ENCODE measurements around the gene CUZD1.

Gene CUZD1

GRCh38 chr10:122854648-122855047 is 9.0 kb upstream of the CUZD1 start:
- Histone ChIP-seq H3K4me3 (ENCODE audit: low read length in 2 of 2) (no peak overlapping the region), H3K9ac (ENCODE audit: low read length in 2 of 2) (no peak overlapping the region), H3K36me3 (ENCODE audit: control insufficient read depth in 2 of 2, insufficient read depth in 2 of 2, low read length in 2 of 2) (peaks cover 4 to 5% of the 10 kb centered on the region in 2 donors), H3K27me3 (ENCODE audit: control insufficient read depth in 1 of 2, insufficient read depth in 2 of 2, low read length in 2 of 2) (no peaks in the 10 kb centered on the region), H3K4me1 (ENCODE audit: control insufficient read depth, insufficient read depth, low read length) (no peaks in the 10 kb centered on the region), H3K9me3 (ENCODE audit: control insufficient read depth in 2 of 2, low read length in 2 of 2) (no peaks in the 10 kb centered on the region), H3K27ac (ENCODE audit: low read length) (no peak overlapping the region)

GRCh38 chr10:122853665-122854313 is 8.1 kb upstream of the CUZD1 start:
- Histone ChIP-seq H3K9me3 (ENCODE audit: control insufficient read depth in 2 of 2, low read length in 2 of 2) (no peaks in the 10 kb centered on the region), H3K27me3 (ENCODE audit: control insufficient read depth in 1 of 2, insufficient read depth in 2 of 2, low read length in 2 of 2) (no peaks in the 10 kb centered on the region), H3K4me3 (ENCODE audit: low read length in 2 of 2) (no peak overlapping the region), H3K27ac (ENCODE audit: low read length) (no peak overlapping the region), H3K9ac (ENCODE audit: low read length in 2 of 2) (no peak overlapping the region), H3K4me1 (ENCODE audit: control insufficient read depth, insufficient read depth, low read length) (no peaks in the 10 kb centered on the region), H3K36me3 (ENCODE audit: control insufficient read depth in 2 of 2, insufficient read depth in 2 of 2, low read length in 2 of 2) (peaks cover 4 to 5% of the 10 kb centered on the region in 2 donors)

- no peak overlapping the region for H3K27ac ChIP-seq (ENCODE audit: low read length)
- peaks cover 4 to 5% of the 10 kb centered on the region in 2 donors for H3K36me3 ChIP-seq (ENCODE audit: control insufficient read depth in 2 of 2, insufficient read depth in 2 of 2, low read length in 2 of 2)
- no peak overlapping the region for H3K4me3 ChIP-seq (ENCODE audit: low read length in 2 of 2)
- H3K27me3 ChIP-seq (ENCODE audit: control insufficient read depth in 1 of 2, insufficient read depth in 2 of 2, low read length in 2 of 2) = no peaks in the 10 kb centered on the region
- no peaks in the 10 kb centered on the region for H3K4me1 ChIP-seq (ENCODE audit: control insufficient read depth, insufficient read depth, low read length)
- no peaks in the 10 kb centered on the region for H3K9me3 ChIP-seq (ENCODE audit: control insufficient read depth in 2 of 2, low read length in 2 of 2)
- H3K9ac ChIP-seq (ENCODE audit: low read length in 2 of 2) = no peak overlapping the region
Observed at GRCh38 chr10:122852261-122852660, 6.6 kb upstream of the CUZD1 start.

GRCh38 chr10:122850705-122851640 is 5.3 kb upstream of the CUZD1 start:
- H3K27ac ChIP-seq (ENCODE audit: low read length) = no peak overlapping the region
- no peaks in the 10 kb centered on the region for H3K9me3 ChIP-seq (ENCODE audit: control insufficient read depth in 2 of 2, low read length in 2 of 2)
- H3K36me3 ChIP-seq (ENCODE audit: control insufficient read depth in 2 of 2, insufficient read depth in 2 of 2, low read length in 2 of 2) = peaks cover 4 to 5% of the 10 kb centered on the region in 2 donors
- H3K4me3 ChIP-seq (ENCODE audit: low read length in 2 of 2) = no peak overlapping the region
- no peak overlapping the region for H3K9ac ChIP-seq (ENCODE audit: low read length in 2 of 2)
- no peaks in the 10 kb centered on the region for H3K27me3 ChIP-seq (ENCODE audit: control insufficient read depth in 1 of 2, insufficient read depth in 2 of 2, low read length in 2 of 2)
- H3K4me1 ChIP-seq (ENCODE audit: control insufficient read depth, insufficient read depth, low read length) = no peaks in the 10 kb centered on the region

GRCh38 chr10:122849900-122850605 is 4.4 kb upstream of the CUZD1 start:
- Histone ChIP-seq H3K36me3 (ENCODE audit: control insufficient read depth in 2 of 2, insufficient read depth in 2 of 2, low read length in 2 of 2) (peaks cover 4 to 5% of the 10 kb centered on the region in 2 donors), H3K27me3 (ENCODE audit: control insufficient read depth in 1 of 2, insufficient read depth in 2 of 2, low read length in 2 of 2) (no peaks in the 10 kb centered on the region), H3K27ac (ENCODE audit: low read length) (no peak overlapping the region), H3K9me3 (ENCODE audit: control insufficient read depth in 2 of 2, low read length in 2 of 2) (no peaks in the 10 kb centered on the region), H3K4me3 (ENCODE audit: low read length in 2 of 2) (no peak overlapping the region), H3K4me1 (ENCODE audit: control insufficient read depth, insufficient read depth, low read length) (no peaks in the 10 kb centered on the region), H3K9ac (ENCODE audit: low read length in 2 of 2) (no peak overlapping the region)

GRCh38 chr10:122849090-122849489 is 3.4 kb upstream of the CUZD1 start:
- H3K9me3 ChIP-seq (ENCODE audit: control insufficient read depth in 2 of 2, low read length in 2 of 2) = no peaks in the 10 kb centered on the region
- H3K9ac ChIP-seq (ENCODE audit: low read length in 2 of 2) = no peak overlapping the region
- H3K36me3 ChIP-seq (ENCODE audit: control insufficient read depth in 2 of 2, insufficient read depth in 2 of 2, low read length in 2 of 2) = peaks cover 0 to 3% of the 10 kb centered on the region in 2 donors
- no peaks in the 10 kb centered on the region for H3K27me3 ChIP-seq (ENCODE audit: control insufficient read depth in 1 of 2, insufficient read depth in 2 of 2, low read length in 2 of 2)
- H3K4me3 ChIP-seq (ENCODE audit: low read length in 2 of 2) = no peak overlapping the region
- H3K27ac ChIP-seq (ENCODE audit: low read length) = no peak overlapping the region
- no peaks in the 10 kb centered on the region for H3K4me1 ChIP-seq (ENCODE audit: control insufficient read depth, insufficient read depth, low read length)

GRCh38 chr10:122847782-122848604 is 2.3 kb upstream of the CUZD1 start:
- no peak overlapping the region for H3K9ac ChIP-seq (ENCODE audit: low read length in 2 of 2)
- H3K4me1 ChIP-seq (ENCODE audit: control insufficient read depth, insufficient read depth, low read length) = no peaks in the 10 kb centered on the region
- H3K4me3 ChIP-seq (ENCODE audit: low read length in 2 of 2) = no peak overlapping the region
- no peaks in the 10 kb centered on the region for H3K9me3 ChIP-seq (ENCODE audit: control insufficient read depth in 2 of 2, low read length in 2 of 2)
- no peaks in the 10 kb centered on the region for H3K27me3 ChIP-seq (ENCODE audit: control insufficient read depth in 1 of 2, insufficient read depth in 2 of 2, low read length in 2 of 2)
- H3K27ac ChIP-seq (ENCODE audit: low read length) = no peak overlapping the region
- H3K36me3 ChIP-seq (ENCODE audit: control insufficient read depth in 2 of 2, insufficient read depth in 2 of 2, low read length in 2 of 2) = peaks cover 0 to 3% of the 10 kb centered on the region in 2 donors

GRCh38 chr10:122844146-122844545 is 1.5 kb downstream of the CUZD1 start:
- Histone ChIP-seq H3K9ac (ENCODE audit: low read length in 2 of 2) (no peak overlapping the region), H3K27me3 (ENCODE audit: control insufficient read depth in 1 of 2, insufficient read depth in 2 of 2, low read length in 2 of 2) (no peaks in the 10 kb centered on the region), H3K9me3 (ENCODE audit: control insufficient read depth in 2 of 2, low read length in 2 of 2) (peaks cover 4% of the 10 kb centered on the region in 2 donors), H3K27ac (ENCODE audit: low read length) (no peak overlapping the region), H3K36me3 (ENCODE audit: control insufficient read depth in 2 of 2, insufficient read depth in 2 of 2, low read length in 2 of 2) (no peaks in the 10 kb centered on the region), H3K4me1 (ENCODE audit: control insufficient read depth, insufficient read depth, low read length) (no peaks in the 10 kb centered on the region), H3K4me3 (ENCODE audit: low read length in 2 of 2) (no peak overlapping the region)

GRCh38 chr10:122841569-122841968 is 4.1 kb downstream of the CUZD1 start:
- Histone ChIP-seq H3K27me3 (ENCODE audit: control insufficient read depth in 1 of 2, insufficient read depth in 2 of 2, low read length in 2 of 2) (no peaks in the 10 kb centered on the region), H3K27ac (ENCODE audit: low read length) (no peak overlapping the region), H3K36me3 (ENCODE audit: control insufficient read depth in 2 of 2, insufficient read depth in 2 of 2, low read length in 2 of 2) (peaks cover 0 to 4% of the 10 kb centered on the region in 2 donors), H3K9ac (ENCODE audit: low read length in 2 of 2) (no peak overlapping the region), H3K4me1 (ENCODE audit: control insufficient read depth, insufficient read depth, low read length) (no peaks in the 10 kb centered on the region), H3K4me3 (ENCODE audit: low read length in 2 of 2) (no peak overlapping the region), H3K9me3 (ENCODE audit: control insufficient read depth in 2 of 2, low read length in 2 of 2) (peaks cover 4% of the 10 kb centered on the region in 2 donors)

- no peak overlapping the region for H3K27ac ChIP-seq (ENCODE audit: low read length)
- peaks cover 4 to 6% of the 10 kb centered on the region in 2 donors for H3K9me3 ChIP-seq (ENCODE audit: control insufficient read depth in 2 of 2, low read length in 2 of 2)
- peaks cover 0 to 4% of the 10 kb centered on the region in 2 donors for H3K36me3 ChIP-seq (ENCODE audit: control insufficient read depth in 2 of 2, insufficient read depth in 2 of 2, low read length in 2 of 2)
- no peaks in the 10 kb centered on the region for H3K27me3 ChIP-seq (ENCODE audit: control insufficient read depth in 1 of 2, insufficient read depth in 2 of 2, low read length in 2 of 2)
- H3K4me1 ChIP-seq (ENCODE audit: control insufficient read depth, insufficient read depth, low read length) = no peaks in the 10 kb centered on the region
- no peak overlapping the region for H3K9ac ChIP-seq (ENCODE audit: low read length in 2 of 2)
- no peak overlapping the region for H3K4me3 ChIP-seq (ENCODE audit: low read length in 2 of 2)
Observed at GRCh38 chr10:122839505-122839904, 6.2 kb downstream of the CUZD1 start.

All from stomach smooth muscle (tissue), 2 donors.